LNCAP (cell line): Measurements from ENCODE around the gene ARHGEF1.

Experiments
- TF ChIP-seq, protein P1 (sequence below): fragments of 450-650 bp; IDR thresholded peaks from 2 replicates; pipeline ENCODE4 v1.5.1; 2017; ENCODE audit warnings: mild to moderate bottlenecking

Gene ARHGEF1

DNA sequence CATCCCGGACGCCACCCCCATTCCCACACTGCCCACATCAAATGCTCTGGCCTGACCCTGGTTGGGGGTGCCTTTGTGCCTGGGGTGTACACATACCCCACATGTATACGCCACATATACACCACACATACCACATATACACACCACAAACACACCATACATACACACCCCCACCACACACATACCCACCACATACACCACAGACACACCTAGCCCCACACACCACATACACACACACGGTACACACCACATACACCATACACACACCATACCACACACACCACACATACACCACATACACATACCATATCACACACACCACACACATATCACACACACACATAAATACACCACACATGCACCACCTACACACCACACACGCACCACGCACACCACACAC, 35.1 kb downstream of the ARHGEF1 start:
- TF ChIP-seq, protein P1, sequence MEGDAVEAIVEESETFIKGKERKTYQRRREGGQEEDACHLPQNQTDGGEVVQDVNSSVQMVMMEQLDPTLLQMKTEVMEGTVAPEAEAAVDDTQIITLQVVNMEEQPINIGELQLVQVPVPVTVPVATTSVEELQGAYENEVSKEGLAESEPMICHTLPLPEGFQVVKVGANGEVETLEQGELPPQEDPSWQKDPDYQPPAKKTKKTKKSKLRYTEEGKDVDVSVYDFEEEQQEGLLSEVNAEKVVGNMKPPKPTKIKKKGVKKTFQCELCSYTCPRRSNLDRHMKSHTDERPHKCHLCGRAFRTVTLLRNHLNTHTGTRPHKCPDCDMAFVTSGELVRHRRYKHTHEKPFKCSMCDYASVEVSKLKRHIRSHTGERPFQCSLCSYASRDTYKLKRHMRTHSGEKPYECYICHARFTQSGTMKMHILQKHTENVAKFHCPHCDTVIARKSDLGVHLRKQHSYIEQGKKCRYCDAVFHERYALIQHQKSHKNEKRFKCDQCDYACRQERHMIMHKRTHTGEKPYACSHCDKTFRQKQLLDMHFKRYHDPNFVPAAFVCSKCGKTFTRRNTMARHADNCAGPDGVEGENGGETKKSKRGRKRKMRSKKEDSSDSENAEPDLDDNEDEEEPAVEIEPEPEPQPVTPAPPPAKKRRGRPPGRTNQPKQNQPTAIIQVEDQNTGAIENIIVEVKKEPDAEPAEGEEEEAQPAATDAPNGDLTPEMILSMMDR, result no peak

DNA sequence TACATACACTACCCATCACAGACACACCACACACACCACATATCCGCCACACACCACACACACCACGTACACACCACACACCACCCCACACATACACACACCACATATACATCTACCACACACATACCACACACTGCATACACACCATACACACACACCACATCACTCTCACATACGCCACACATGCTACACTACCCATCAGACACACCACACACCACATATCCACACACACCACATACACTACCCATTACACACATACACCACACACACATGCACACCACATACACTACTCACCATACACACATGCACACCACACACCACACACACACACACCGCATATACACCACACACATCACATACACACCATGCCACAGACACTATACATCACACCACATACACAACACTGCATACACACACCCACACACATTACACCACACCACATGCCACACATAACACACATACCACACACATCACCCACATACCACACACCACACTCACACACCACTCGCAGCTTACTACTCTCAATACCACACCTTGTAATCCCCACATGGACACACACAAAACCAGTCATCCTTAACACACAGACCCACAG, 35.8 kb downstream of the ARHGEF1 start:
- TF ChIP-seq, protein P1, result no peak

- TF ChIP-seq, protein P1, result no peak
Observed at GRCh38 chr19:41919948-41920712, 37.1 kb downstream of the ARHGEF1 start.

- TF ChIP-seq, protein P1, result no peak
Observed at GRCh38 chr19:41920882-41921576, 38.0 kb downstream of the ARHGEF1 start.

GRCh38 chr19:41921577-41922576, 38.9 kb downstream of the ARHGEF1 start:
- TF ChIP-seq, protein P1, result no peak

DNA sequence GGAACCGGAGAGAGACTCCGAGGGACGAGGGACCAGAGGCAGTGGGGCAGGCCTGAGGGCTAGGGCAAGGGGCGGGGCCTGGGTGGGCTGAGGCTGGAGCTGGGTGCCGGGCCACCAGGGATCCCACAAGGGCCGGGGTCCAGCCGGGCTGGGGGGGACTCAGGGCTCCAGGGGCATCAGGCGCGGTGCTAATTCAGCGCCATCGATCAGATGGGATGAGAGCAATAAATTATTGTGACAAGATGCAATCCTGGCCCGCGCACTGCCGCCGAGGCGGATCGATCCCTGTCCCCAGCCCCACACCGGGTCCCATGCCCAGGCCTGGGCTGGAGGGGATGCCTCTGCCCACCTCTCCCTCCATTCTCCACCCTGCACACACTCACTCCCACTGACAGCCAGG, 39.6 kb downstream of the ARHGEF1 start:
- TF ChIP-seq, protein P1, result no peak
